ENCODE measurements around the gene LFNG. TPM values are rescaled to one million over a fixed set of nuclear protein-coding genes. Genes with fewer than 3 reads are reported as not detected.
"Not testable (repeated sequence)": the region's sequence is repeated elsewhere in the genome, so short reads cannot be mapped to it uniquely, and the experiment has no call there.

LFNG gene
- total and polyA plus RNA-seq, 2 of the 13 experiments (the other 11 are each of a cell fraction or from before 2014, with no cell fraction given), result 0.44 to 1.5 TPM

- POLR2A ChIA-PET; H2AFZ ChIP-seq (ENCODE audit: low read length); BruUV-seq (replicated peaks); CTCF ChIA-PET (ENCODE audit: low intra/inter-chr PET ratio, low total read pairs); DNase-seq (ENCODE audit: low spot score); H3K27ac ChIP-seq (ENCODE audit: extremely low read length, insufficient read depth, low read length); H3K4me1 ChIP-seq (ENCODE audit: insufficient read depth, low read length); H3K79me2 ChIP-seq (ENCODE audit: insufficient read depth, low read length); H3K9ac ChIP-seq (ENCODE audit: insufficient read depth, low read depth, low read length); H4K20me1 ChIP-seq (ENCODE audit: insufficient read depth, low read length); H3K9me3 ChIP-seq (ENCODE audit: low read length); H3K36me3 ChIP-seq (replicated peaks in 1 of 2; ENCODE audit: control insufficient read depth in 1 of 2, insufficient read depth in 2 of 2, low read length in 2 of 2); in situ Hi-C loops (cut with HindIII; ENCODE audit: extremely low pct_ligation_motif_present, low pct_unique_long_range_greater_than_20kb); H3K27me3 ChIP-seq (ENCODE audit: control insufficient read depth in 1 of 2, insufficient read depth in 2 of 2, low read length in 2 of 2); H3K4me2 ChIP-seq (ENCODE audit: low read depth, low read length); H3K4me3 ChIP-seq (replicated peaks in 1 of 3; ENCODE audit: insufficient read depth in 1 of 3, low read depth in 2 of 3, low read length in 3 of 3); FAIRE-seq; intact Hi-C loops (cut with micrococcal nuclease; ENCODE audit: unreplicated experiment): not testable (repeated sequence)
- peak; percentile 18; the same call in 2 of the 3 replicates for ATAC-seq
- 50% methylated on average over 10 of the region's 19 CpGs for WGBS (ENCODE audit: low lambda C conversion rate)
Measured at GRCh38 chr7:2535872-2536627, 16.5 kb downstream of the LFNG start.

- Histone ChIP-seq H3K27ac (ENCODE audit: extremely low read length, insufficient read depth, low read length) (no peak overlapping the region), H3K4me3 (replicated peaks in 1 of 3; ENCODE audit: insufficient read depth in 1 of 3, low read depth in 2 of 3, low read length in 3 of 3) (no peak overlapping the region), H3K9ac (ENCODE audit: insufficient read depth, low read depth, low read length) (no peak overlapping the region), H3K27me3 (ENCODE audit: control insufficient read depth in 1 of 2, insufficient read depth in 2 of 2, low read length in 2 of 2) (no peaks in the 10 kb centered on the region), H3K4me2 (ENCODE audit: low read depth, low read length) (no peak overlapping the region), H4K20me1 (ENCODE audit: insufficient read depth, low read length) (no peaks in the 10 kb centered on the region), H3K9me3 (ENCODE audit: low read length) (no peaks in the 10 kb centered on the region), H2AFZ (ENCODE audit: low read length) (no peak overlapping the region), H3K4me1 (ENCODE audit: insufficient read depth, low read length) (no peaks in the 10 kb centered on the region), H3K36me3 (replicated peaks in 1 of 2; ENCODE audit: control insufficient read depth in 1 of 2, insufficient read depth in 2 of 2, low read length in 2 of 2) (peaks cover 10 to 15% of the 10 kb centered on the region in 2 experiments; a peak in 4 of 5 replicates), H3K79me2 (ENCODE audit: insufficient read depth, low read length) (no peaks in the 10 kb centered on the region)
- ChIA-PET CTCF (ENCODE audit: low intra/inter-chr PET ratio, low total read pairs) (no interaction called here), POLR2A (no interaction called here)
- no peak for FAIRE-seq
- ATAC-seq, result peak; percentile 52
- no peak for TF ChIP-seq REPIN1 (CRISPR knock-in tag; IDR thresholded peaks at IDR 0.05; ENCODE audit: borderline replicate concordance, low read depth)
- no peak for TF ChIP-seq ZNF883 (CRISPR knock-in tag; IDR thresholded peaks at IDR 0.05; ENCODE audit: not compliant biosample characterization)
- TF ChIP-seq PAWR (CRISPR knock-in tag; IDR thresholded peaks at IDR 0.05; ENCODE audit: borderline replicate concordance), result no peak
- TF ChIP-seq, protein P1, sequence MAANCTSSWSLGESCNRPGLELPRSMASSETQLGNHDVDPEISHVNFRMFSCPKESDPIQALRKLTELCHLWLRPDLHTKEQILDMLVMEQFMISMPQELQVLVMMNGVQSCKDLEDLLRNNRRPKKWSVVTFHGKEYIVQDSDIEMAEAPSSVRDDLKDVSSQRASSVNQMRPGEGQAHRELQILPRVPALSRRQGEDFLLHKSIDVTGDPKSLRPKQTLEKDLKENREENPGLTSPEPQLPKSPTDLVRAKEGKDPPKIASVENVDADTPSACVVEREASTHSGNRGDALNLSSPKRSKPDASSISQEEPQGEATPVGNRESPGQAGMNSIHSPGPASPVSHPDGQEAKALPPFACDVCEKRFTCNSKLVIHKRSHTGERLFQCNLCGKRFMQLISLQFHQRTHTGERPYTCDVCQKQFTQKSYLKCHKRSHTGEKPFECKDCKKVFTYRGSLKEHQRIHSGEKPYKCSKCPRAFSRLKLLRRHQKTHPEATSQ (CRISPR knock-in tag; IDR thresholded peaks at IDR 0.05; ENCODE audit: borderline replicate concordance), result no peak
- TF ChIP-seq WIZ (CRISPR knock-in tag; IDR thresholded peaks at IDR 0.05), result no peak
- TF ChIP-seq NFIC (IDR thresholded peaks at IDR 0.05; ENCODE audit: low read length), result no peak
- TF ChIP-seq XBP1 (CRISPR knock-in tag; IDR thresholded peaks at IDR 0.05), result no peak
- BruUV-seq (replicated peaks), result no TSS peak
- DNase-seq (ENCODE audit: low spot score), result no peak
- intact Hi-C loops (cut with micrococcal nuclease; ENCODE audit: unreplicated experiment) (no loop called here), in situ Hi-C loops (cut with HindIII; ENCODE audit: extremely low pct_ligation_motif_present, low pct_unique_long_range_greater_than_20kb) (no loop called here)
- WGBS (ENCODE audit: low lambda C conversion rate), result 91% methylated on average over 13 of the region's 47 CpGs
Measured at GRCh38 chr7:2537981-2538851, 18.6 kb downstream of the LFNG start.

All from HepG2 (cell line).